HEK293 (cell line): Measurements from ENCODE around the gene CLN3.

Source experiments
- ATF2 ChIP-seq: fragments of 450-650 bp; formaldehyde crosslinking; IDR thresholded peaks from 2 replicates; pipeline ENCODE4 v1.5.1; 2016; ENCODE audit warnings: missing biosample characterization, missing genetic modification characterization, low read depth
- CTCF ChIP-seq: fragments of 450-650 bp; formaldehyde crosslinking; IDR thresholded peaks from 2 replicates; pipeline ENCODE4 v1.5.1; 2016; ENCODE audit warnings: missing biosample characterization, missing genetic modification characterization
- REST ChIP-seq: fragments of 450-650 bp; formaldehyde crosslinking; IDR thresholded peaks from 2 replicates; pipeline ENCODE4 v1.5.1; 2016; ENCODE audit warnings: missing biosample characterization, missing genetic modification characterization
- SP2 ChIP-seq: fragments of 450-650 bp; formaldehyde crosslinking; IDR thresholded peaks from 2 replicates; pipeline ENCODE4 v1.5.1; 2016; ENCODE audit warnings: missing biosample characterization, missing genetic modification characterization
- YY1 ChIP-seq: fragments of 450-650 bp; formaldehyde crosslinking; IDR thresholded peaks from 2 replicates; pipeline ENCODE4 v1.5.1; 2018; ENCODE audit warnings: missing biosample characterization, missing genetic modification characterization
- ZBTB1 ChIP-seq: fragments of 450-650 bp; formaldehyde crosslinking; IDR thresholded peaks from 2 replicates; pipeline ENCODE4 v1.5.1; 2016; ENCODE audit warnings: missing biosample characterization, missing genetic modification characterization
- ZBTB10 ChIP-seq: fragments of 450-650 bp; formaldehyde crosslinking; IDR thresholded peaks from 2 replicates; pipeline ENCODE4 v1.5.1; 2016; ENCODE audit warnings: missing biosample characterization, missing genetic modification characterization
- ZBTB11 ChIP-seq: fragments of 450-650 bp; formaldehyde crosslinking; conservative IDR thresholded peaks from 2 replicates; pipeline ENCODE4 v1.5.1; 2016; ENCODE audit warnings: low read depth, missing biosample characterization, missing genetic modification characterization
- ZNF311 ChIP-seq: fragments of 450-650 bp; formaldehyde crosslinking; IDR thresholded peaks from 2 replicates; pipeline ENCODE4 v1.5.1; 2017; ENCODE audit warnings: missing biosample characterization, missing genetic modification characterization, borderline replicate concordance
- ZNF449 ChIP-seq: fragments of 450-650 bp; formaldehyde crosslinking; IDR thresholded peaks from 2 replicates; pipeline ENCODE4 v1.5.1; 2017; ENCODE audit warnings: missing biosample characterization, mild to moderate bottlenecking, missing genetic modification characterization, moderate library complexity
- ZNF654 ChIP-seq: fragments of 450-650 bp; formaldehyde crosslinking; IDR thresholded peaks from 2 replicates; pipeline ENCODE4 v1.5.1; 2016; ENCODE audit warnings: low read depth, missing biosample characterization, missing genetic modification characterization

- TF ChIP-seq ZNF449 (no peak), YY1 (tag by site-specific recombination) (no peak), CTCF (tag by site-specific recombination) (no peak), ZBTB11 (tag by site-specific recombination) (no peak), ZBTB10 (no peak), REST (tag by site-specific recombination) (no peak), SP2 (tag by site-specific recombination) (no peak), ZNF311 (tag by site-specific recombination) (no peak), ZBTB1 (no peak), ZNF654 (tag by site-specific recombination) (no peak), ATF2 (no peak)
Observed at GRCh38 chr16:28527985-28528384, 36.1 kb upstream of the CLN3 start.
